ENCODE data around the gene SLC7A4. TPM values are rescaled to one million over a fixed set of nuclear protein-coding genes. Genes with fewer than 3 reads are reported as not detected.
"Not testable (repeated sequence)": the region's sequence is repeated elsewhere in the genome, so short reads cannot be mapped to it uniquely, and the experiment has no call there.

Gene SLC7A4
- total RNA-seq, 1 donor from 2014 or later, result 0.59 TPM

DNA sequence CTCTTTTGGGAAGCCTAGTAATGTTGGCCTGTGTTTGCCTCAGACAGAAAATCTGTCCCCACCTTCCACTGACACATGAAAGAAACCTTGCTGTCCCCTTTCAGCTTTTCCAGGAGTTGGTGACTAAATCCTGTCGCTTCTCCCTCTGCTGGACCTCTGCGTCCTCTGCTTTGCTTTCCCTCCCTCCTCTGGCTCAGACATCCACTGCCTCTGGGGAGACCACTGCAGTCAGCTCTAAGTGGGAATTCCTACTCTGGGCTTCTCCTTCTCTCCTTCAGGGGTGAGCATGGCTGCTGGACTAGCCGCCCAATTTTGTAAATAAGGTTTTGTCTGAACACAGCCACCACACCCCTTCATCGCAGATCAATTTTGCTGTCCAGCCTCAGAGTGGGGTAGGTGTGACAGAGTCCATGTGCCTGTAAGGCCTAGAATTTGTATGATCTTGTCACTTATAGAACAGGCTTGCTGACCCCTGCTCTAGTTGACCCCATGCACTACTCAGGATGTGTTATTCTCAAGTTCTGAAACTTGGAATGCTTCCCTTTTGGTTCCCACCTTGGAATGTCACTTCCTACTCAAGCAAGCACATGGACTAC is 36.4 kb upstream of the SLC7A4 start:
- no peak for DNase-seq
- no peak overlapping the region for H3K4me3 Mint-ChIP-seq (ENCODE audit: unreplicated experiment)
- peaks cover 6% of the 10 kb centered on the region for H3K36me3 Mint-ChIP-seq (ENCODE audit: unreplicated experiment)
- no peaks in the 10 kb centered on the region for H3K4me1 Mint-ChIP-seq (ENCODE audit: low read depth, unreplicated experiment)
- H3K27ac Mint-ChIP-seq (ENCODE audit: unreplicated experiment), result no peak overlapping the region
- TF ChIP-seq, protein P1, sequence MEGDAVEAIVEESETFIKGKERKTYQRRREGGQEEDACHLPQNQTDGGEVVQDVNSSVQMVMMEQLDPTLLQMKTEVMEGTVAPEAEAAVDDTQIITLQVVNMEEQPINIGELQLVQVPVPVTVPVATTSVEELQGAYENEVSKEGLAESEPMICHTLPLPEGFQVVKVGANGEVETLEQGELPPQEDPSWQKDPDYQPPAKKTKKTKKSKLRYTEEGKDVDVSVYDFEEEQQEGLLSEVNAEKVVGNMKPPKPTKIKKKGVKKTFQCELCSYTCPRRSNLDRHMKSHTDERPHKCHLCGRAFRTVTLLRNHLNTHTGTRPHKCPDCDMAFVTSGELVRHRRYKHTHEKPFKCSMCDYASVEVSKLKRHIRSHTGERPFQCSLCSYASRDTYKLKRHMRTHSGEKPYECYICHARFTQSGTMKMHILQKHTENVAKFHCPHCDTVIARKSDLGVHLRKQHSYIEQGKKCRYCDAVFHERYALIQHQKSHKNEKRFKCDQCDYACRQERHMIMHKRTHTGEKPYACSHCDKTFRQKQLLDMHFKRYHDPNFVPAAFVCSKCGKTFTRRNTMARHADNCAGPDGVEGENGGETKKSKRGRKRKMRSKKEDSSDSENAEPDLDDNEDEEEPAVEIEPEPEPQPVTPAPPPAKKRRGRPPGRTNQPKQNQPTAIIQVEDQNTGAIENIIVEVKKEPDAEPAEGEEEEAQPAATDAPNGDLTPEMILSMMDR (IDR thresholded peaks at IDR 0.05; ENCODE audit: partially characterized antibody, unreplicated experiment), result no peak
- peaks cover 3% of the 10 kb centered on the region for H3K9me3 Mint-ChIP-seq (ENCODE audit: unreplicated experiment)
- H3K27me3 Mint-ChIP-seq (ENCODE audit: unreplicated experiment), result peaks cover 5% of the 10 kb centered on the region

GRCh38 chr22:21067901-21068680 is 35.7 kb upstream of the SLC7A4 start:
- no peaks in the 10 kb centered on the region for H3K4me1 Mint-ChIP-seq (ENCODE audit: low read depth, unreplicated experiment)
- H3K27me3 Mint-ChIP-seq (ENCODE audit: unreplicated experiment), result peaks cover 4% of the 10 kb centered on the region

GRCh38 chr22:21067075-21067900 is 34.9 kb upstream of the SLC7A4 start:
- peaks cover 3% of the 10 kb centered on the region for H3K9me3 Mint-ChIP-seq (ENCODE audit: unreplicated experiment)
- H3K4me1 Mint-ChIP-seq (ENCODE audit: low read depth, unreplicated experiment), result no peaks in the 10 kb centered on the region
- TF ChIP-seq, protein P1 (IDR thresholded peaks at IDR 0.05; ENCODE audit: partially characterized antibody, unreplicated experiment), result no peak
- DNase-seq, result no peak
- peaks cover 1% of the 10 kb centered on the region for H3K27me3 Mint-ChIP-seq (ENCODE audit: unreplicated experiment)
- no peak overlapping the region for H3K4me3 Mint-ChIP-seq (ENCODE audit: unreplicated experiment)
- H3K36me3 Mint-ChIP-seq (ENCODE audit: unreplicated experiment), result peaks cover 4% of the 10 kb centered on the region
- no peak overlapping the region for H3K27ac Mint-ChIP-seq (ENCODE audit: unreplicated experiment)

More at GRCh38 chr22:21067901-21068680, 35.7 kb upstream of the SLC7A4 start:
- H3K9me3 Mint-ChIP-seq (ENCODE audit: unreplicated experiment), result peaks cover 3% of the 10 kb centered on the region
- TF ChIP-seq, protein P1 (IDR thresholded peaks at IDR 0.05; ENCODE audit: partially characterized antibody, unreplicated experiment), result no peak
- no peak for DNase-seq
- H3K36me3 Mint-ChIP-seq (ENCODE audit: unreplicated experiment), result peaks cover 6% of the 10 kb centered on the region
- H3K4me3 Mint-ChIP-seq (ENCODE audit: unreplicated experiment), result no peak overlapping the region
- no peak overlapping the region for H3K27ac Mint-ChIP-seq (ENCODE audit: unreplicated experiment)

DNA sequence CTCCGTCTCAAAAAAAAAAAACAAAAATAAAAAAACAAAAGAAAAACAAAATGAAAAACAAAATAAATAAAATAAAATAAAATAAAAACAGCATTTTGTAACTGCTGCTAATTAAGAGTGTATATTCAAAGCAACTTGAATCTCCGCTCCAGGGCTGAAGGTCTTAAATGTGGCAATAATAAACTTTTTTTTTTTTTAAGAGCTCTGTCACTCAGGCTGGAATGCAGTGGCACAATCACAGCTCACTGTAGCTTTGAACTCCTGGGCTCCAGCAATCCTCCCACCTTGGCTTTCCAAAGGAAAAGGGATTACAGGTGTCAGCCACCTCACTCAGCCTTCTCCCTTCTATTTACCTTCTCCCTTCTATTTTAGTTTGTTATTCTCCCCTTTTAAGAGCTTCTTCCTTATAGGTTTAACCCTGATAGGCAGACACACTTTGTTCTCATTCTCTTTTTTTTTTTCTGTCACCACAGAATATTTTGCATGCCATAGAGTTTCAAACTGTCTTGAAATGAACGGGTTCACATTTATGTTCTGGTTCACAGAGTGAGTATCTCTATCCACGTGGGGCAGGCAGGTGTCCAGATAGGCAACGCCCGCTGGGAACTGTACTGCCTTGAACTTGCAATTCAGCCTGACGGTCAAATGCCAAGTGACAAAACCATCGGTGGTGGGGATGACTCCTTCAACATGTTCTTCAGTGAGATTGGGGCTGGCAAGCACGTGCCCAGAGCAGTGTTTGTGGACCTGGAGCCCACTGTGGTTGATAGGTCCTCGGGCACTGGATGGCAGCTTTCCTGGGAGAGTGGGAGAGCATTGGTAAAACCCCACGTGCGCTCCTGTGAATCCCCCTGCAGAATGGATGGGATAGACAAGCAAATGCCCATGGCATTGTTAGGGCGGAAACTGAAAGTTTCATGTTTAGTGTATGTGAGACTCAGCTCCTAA is 32.8 kb upstream of the SLC7A4 start:
- H3K27ac Mint-ChIP-seq (ENCODE audit: unreplicated experiment), result no peak overlapping the region

GRCh38 chr22:21064425-21064824 is 32.1 kb upstream of the SLC7A4 start:
- not testable (repeated sequence) for H3K36me3 Mint-ChIP-seq (ENCODE audit: unreplicated experiment); H3K4me1 Mint-ChIP-seq (ENCODE audit: low read depth, unreplicated experiment); H3K9me3 Mint-ChIP-seq (ENCODE audit: unreplicated experiment); DNase-seq; H3K27me3 Mint-ChIP-seq (ENCODE audit: unreplicated experiment); H3K4me3 Mint-ChIP-seq (ENCODE audit: unreplicated experiment); H3K27ac Mint-ChIP-seq (ENCODE audit: unreplicated experiment)

More for the DNA sequence above, 32.8 kb upstream of the SLC7A4 start:
- DNase-seq, result no peak
- H3K9me3 Mint-ChIP-seq (ENCODE audit: unreplicated experiment), result no peaks in the 10 kb centered on the region
- TF ChIP-seq, protein P1 (IDR thresholded peaks at IDR 0.05; ENCODE audit: partially characterized antibody, unreplicated experiment), result no peak
- H3K4me1 Mint-ChIP-seq (ENCODE audit: low read depth, unreplicated experiment), result no peaks in the 10 kb centered on the region
- H3K36me3 Mint-ChIP-seq (ENCODE audit: unreplicated experiment), result no peaks in the 10 kb centered on the region
- no peak overlapping the region for H3K4me3 Mint-ChIP-seq (ENCODE audit: unreplicated experiment)
- peaks cover 1% of the 10 kb centered on the region for H3K27me3 Mint-ChIP-seq (ENCODE audit: unreplicated experiment)

- not testable (repeated sequence) for H3K27me3 Mint-ChIP-seq (ENCODE audit: unreplicated experiment); H3K27ac Mint-ChIP-seq (ENCODE audit: unreplicated experiment); H3K36me3 Mint-ChIP-seq (ENCODE audit: unreplicated experiment); H3K4me3 Mint-ChIP-seq (ENCODE audit: unreplicated experiment); DNase-seq; H3K9me3 Mint-ChIP-seq (ENCODE audit: unreplicated experiment); H3K4me1 Mint-ChIP-seq (ENCODE audit: low read depth, unreplicated experiment)
Observed at GRCh38 chr22:21061660-21062321, 29.4 kb upstream of the SLC7A4 start.

DNA sequence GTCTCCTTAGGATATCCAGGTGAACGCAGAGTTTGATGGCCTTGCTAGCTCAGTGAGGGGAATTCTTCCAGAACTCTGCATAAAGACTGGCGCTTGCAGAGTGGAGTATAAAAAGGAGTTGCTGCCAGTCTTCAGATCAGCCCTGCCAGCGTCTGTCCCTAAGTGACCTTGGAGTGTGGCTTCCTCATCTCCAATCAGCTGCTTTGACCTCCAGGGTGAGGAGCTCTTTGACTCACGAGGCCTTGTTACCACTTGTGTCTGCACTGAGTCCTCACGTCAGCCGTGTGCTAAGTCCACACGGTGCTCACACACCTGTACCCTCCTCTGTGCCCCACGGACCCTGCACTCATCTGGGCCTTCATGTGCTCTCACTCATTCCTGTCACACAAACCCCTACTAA is 28.0 kb upstream of the SLC7A4 start:
- not testable (repeated sequence) for H3K4me3 Mint-ChIP-seq (ENCODE audit: unreplicated experiment)

More for the DNA sequence above, 28.0 kb upstream of the SLC7A4 start:
- not testable (repeated sequence) for H3K9me3 Mint-ChIP-seq (ENCODE audit: unreplicated experiment); H3K27ac Mint-ChIP-seq (ENCODE audit: unreplicated experiment); H3K36me3 Mint-ChIP-seq (ENCODE audit: unreplicated experiment); H3K4me1 Mint-ChIP-seq (ENCODE audit: low read depth, unreplicated experiment); DNase-seq; H3K27me3 Mint-ChIP-seq (ENCODE audit: unreplicated experiment)
